ENCODE data around the gene GRB10.

DNA sequence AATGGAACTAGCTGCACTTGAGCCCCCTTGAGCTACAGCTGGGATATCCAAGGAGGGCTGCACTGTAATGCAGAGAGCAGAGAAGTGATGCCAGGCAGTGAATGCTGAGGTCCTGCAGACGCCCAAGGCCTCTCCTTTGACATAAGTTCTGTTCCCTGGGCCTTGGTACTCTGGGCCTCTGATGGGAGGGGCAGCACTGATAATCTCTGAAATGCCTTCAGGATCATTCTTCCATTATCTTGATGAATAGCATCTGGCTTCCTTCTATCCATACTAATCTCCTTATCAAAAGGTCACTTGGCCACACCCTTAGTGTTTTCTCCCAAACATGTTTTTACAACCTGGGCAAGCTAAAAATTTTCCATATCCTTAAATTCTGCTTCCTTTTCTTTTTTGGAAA is 6.9 kb downstream of the GRB10 start:
- TF ChIP-seq, protein P1, sequence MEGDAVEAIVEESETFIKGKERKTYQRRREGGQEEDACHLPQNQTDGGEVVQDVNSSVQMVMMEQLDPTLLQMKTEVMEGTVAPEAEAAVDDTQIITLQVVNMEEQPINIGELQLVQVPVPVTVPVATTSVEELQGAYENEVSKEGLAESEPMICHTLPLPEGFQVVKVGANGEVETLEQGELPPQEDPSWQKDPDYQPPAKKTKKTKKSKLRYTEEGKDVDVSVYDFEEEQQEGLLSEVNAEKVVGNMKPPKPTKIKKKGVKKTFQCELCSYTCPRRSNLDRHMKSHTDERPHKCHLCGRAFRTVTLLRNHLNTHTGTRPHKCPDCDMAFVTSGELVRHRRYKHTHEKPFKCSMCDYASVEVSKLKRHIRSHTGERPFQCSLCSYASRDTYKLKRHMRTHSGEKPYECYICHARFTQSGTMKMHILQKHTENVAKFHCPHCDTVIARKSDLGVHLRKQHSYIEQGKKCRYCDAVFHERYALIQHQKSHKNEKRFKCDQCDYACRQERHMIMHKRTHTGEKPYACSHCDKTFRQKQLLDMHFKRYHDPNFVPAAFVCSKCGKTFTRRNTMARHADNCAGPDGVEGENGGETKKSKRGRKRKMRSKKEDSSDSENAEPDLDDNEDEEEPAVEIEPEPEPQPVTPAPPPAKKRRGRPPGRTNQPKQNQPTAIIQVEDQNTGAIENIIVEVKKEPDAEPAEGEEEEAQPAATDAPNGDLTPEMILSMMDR (IDR thresholded peaks at IDR 0.05) = no peak
- no peak for TF ChIP-seq POLR2A (IDR thresholded peaks at IDR 0.05)
